ENCODE measurements around the gene ASIP.
"Not testable (repeated sequence)": the region's sequence is repeated elsewhere in the genome, so short reads cannot be mapped to it uniquely, and the experiment has no call there.

The ASIP gene

GRCh38 chr20:34243377-34243776 lies 2.2 kb downstream of the ASIP start:
- no peak for DNase-seq

- no peak for DNase-seq
Measured at GRCh38 chr20:34246126-34246626, 5.0 kb downstream of the ASIP start.

- peak; percentile 62 for DNase-seq
Measured at GRCh38 chr20:34249291-34249690, 8.1 kb downstream of the ASIP start.

- DNase-seq: no peak
Measured at GRCh38 chr20:34250005-34250404, 8.8 kb downstream of the ASIP start.

GRCh38 chr20:34251619-34252018 lies 10.4 kb downstream of the ASIP start:
- no peak for DNase-seq

- not testable (repeated sequence) for DNase-seq
Measured at GRCh38 chr20:34252431-34253086, 11.3 kb downstream of the ASIP start.

- no peak for DNase-seq
Measured at GRCh38 chr20:34254979-34255378, 13.8 kb downstream of the ASIP start.

GRCh38 chr20:34256629-34257124 lies 15.5 kb downstream of the ASIP start:
- no peak for DNase-seq

- DNase-seq: peak; percentile 31
Measured at GRCh38 chr20:34260208-34260942, 19.2 kb downstream of the ASIP start.

GRCh38 chr20:34262488-34263288 lies 21.5 kb downstream of the ASIP start:
- peak; percentile 32 for DNase-seq

- not testable (repeated sequence) for DNase-seq
Measured at GRCh38 chr20:34263468-34263867, 22.2 kb downstream of the ASIP start.

GRCh38 chr20:34264141-34264540 lies 22.9 kb downstream of the ASIP start:
- no peak for DNase-seq

GRCh38 chr20:34268145-34268544 lies 26.9 kb downstream of the ASIP start:
- no peak for DNase-seq

GRCh38 chr20:34268851-34269636 lies 27.8 kb downstream of the ASIP start:
- DNase-seq: peak; percentile 25

- no peak for DNase-seq
Measured at GRCh38 chr20:34269996-34270627, 28.9 kb downstream of the ASIP start.

GRCh38 chr20:34271956-34272355 lies 30.7 kb downstream of the ASIP start:
- peak; percentile 88 for DNase-seq

- no peak for DNase-seq
Measured at GRCh38 chr20:34274694-34275093, 33.5 kb downstream of the ASIP start.

- DNase-seq: no peak
Measured at GRCh38 chr20:34281177-34281576, 40.0 kb downstream of the ASIP start.

- DNase-seq: no peak
Measured at GRCh38 chr20:34282041-34282440, 40.8 kb downstream of the ASIP start.

GRCh38 chr20:34283844-34284243 lies 42.6 kb downstream of the ASIP start:
- no peak for DNase-seq

GRCh38 chr20:34285450-34285849 lies 44.2 kb downstream of the ASIP start:
- DNase-seq: no peak

GRCh38 chr20:34287500-34287899 lies 46.3 kb downstream of the ASIP start:
- DNase-seq: not testable (repeated sequence)

Measured in fibroblast of upper back skin (primary cell).